Ecto neural progenitor cell (in vitro differentiated cells): ENCODE results near the gene RAB33B.
"Not testable (repeated sequence)": the region's sequence is repeated elsewhere in the genome, so short reads cannot be mapped to it uniquely, and the experiment has no call there.

ENCODE experiments used
- DNase-seq: peaks from one replicate; pipeline ENCODE4 v3.0.0-alpha.2; 2018; ENCODE audit warnings: low spot score

RAB33B gene

GRCh38 chr4:139464512-139464911 lies 10.6 kb downstream of the RAB33B start:
- DNase-seq: not testable (repeated sequence)

GRCh38 chr4:139465922-139466321 lies 12.0 kb downstream of the RAB33B start:
- no peak for DNase-seq

- not testable (repeated sequence) for DNase-seq
Observed at GRCh38 chr4:139468756-139469155, 14.8 kb downstream of the RAB33B start.

GRCh38 chr4:139469216-139469615 lies 15.3 kb downstream of the RAB33B start:
- no peak for DNase-seq

- no peak for DNase-seq
Observed at GRCh38 chr4:139469869-139470268, 15.9 kb downstream of the RAB33B start.

- DNase-seq: no peak
Observed at GRCh38 chr4:139470295-139470694, 16.4 kb downstream of the RAB33B start.

- no peak for DNase-seq
Observed at GRCh38 chr4:139470997-139471665, 17.2 kb downstream of the RAB33B start.

- no peak for DNase-seq
Observed at GRCh38 chr4:139472852-139473251, 18.9 kb downstream of the RAB33B start.

GRCh38 chr4:139476363-139476762 lies 22.4 kb downstream of the RAB33B start:
- DNase-seq: no peak

GRCh38 chr4:139481465-139481864 lies 27.5 kb downstream of the RAB33B start:
- DNase-seq: no peak

- DNase-seq: no peak
Observed at GRCh38 chr4:139483000-139483399, 29.1 kb downstream of the RAB33B start.

GRCh38 chr4:139484783-139485311 lies 30.9 kb downstream of the RAB33B start:
- DNase-seq: no peak

- DNase-seq: no peak
Observed at GRCh38 chr4:139488442-139488841, 34.5 kb downstream of the RAB33B start.

GRCh38 chr4:139489638-139490037 lies 35.7 kb downstream of the RAB33B start:
- no peak for DNase-seq

- DNase-seq: no peak
Observed at GRCh38 chr4:139492429-139492828, 38.5 kb downstream of the RAB33B start.

GRCh38 chr4:139493176-139493575 lies 39.3 kb downstream of the RAB33B start:
- DNase-seq: no peak

GRCh38 chr4:139499186-139499585 lies 45.3 kb downstream of the RAB33B start:
- no peak for DNase-seq

- DNase-seq: no peak
Observed at GRCh38 chr4:139501117-139501516, 47.2 kb downstream of the RAB33B start.

- no peak for DNase-seq
Observed at GRCh38 chr4:139501527-139501926, 47.6 kb downstream of the RAB33B start.

GRCh38 chr4:139501927-139502899 lies 48.3 kb downstream of the RAB33B start:
- DNase-seq: no peak

GRCh38 chr4:139503622-139504166 lies 49.8 kb downstream of the RAB33B start:
- DNase-seq: no peak

- no peak for DNase-seq
Observed at GRCh38 chr4:139506774-139507173, 52.9 kb downstream of the RAB33B start.
